ENCODE measurements around the gene ANGPTL4.
A peak's percentile ranks its signal among the peaks of the same experiment; 100 is the strongest.

Gene ANGPTL4

GRCh38 chr19:8421484-8422461, 57.8 kb downstream of the ANGPTL4 start:
- no peak for DNase-seq

GRCh38 chr19:8423817-8424223, 59.9 kb downstream of the ANGPTL4 start:
- peak; percentile 93 for DNase-seq

All from amniotic stem cell (primary cell).